ENCODE data around the gene HSF2. TPM values are rescaled to one million over a fixed set of nuclear protein-coding genes. Genes with fewer than 3 reads are reported as not detected.

Gene HSF2
- total RNA-seq, 2 donors from 2014 or later: 14.3 to 18.9 TPM

- no peak for ATAC-seq
- Mint-ChIP-seq H3K9me3 (peaks cover 3% of the 10 kb centered on the region), H3K27ac (no peak overlapping the region), H3K4me3 (no peak overlapping the region), H3K36me3 (peaks cover 36% of the 10 kb centered on the region), H3K27me3 (no peaks in the 10 kb centered on the region), H3K4me1 (ENCODE audit: low read depth in 2 of 2) (peaks cover 29 to 53% of the 10 kb centered on the region in 2 donors)
- DNase-seq (ENCODE audit: low spot score): no peak
Measured at GRCh38 chr6:122407712-122408111, 8.3 kb downstream of the HSF2 start.

- Mint-ChIP-seq H3K36me3 (peaks cover 36% of the 10 kb centered on the region), H3K27me3 (no peaks in the 10 kb centered on the region), H3K9me3 (peaks cover 3% of the 10 kb centered on the region), H3K27ac (peak overlapping the region; percentile 34 to 89), H3K4me3 (peak overlapping the region; percentile 51), H3K4me1 (ENCODE audit: low read depth in 2 of 2) (peaks cover 29 to 53% of the 10 kb centered on the region in 2 donors)
- ATAC-seq: no peak
- DNase-seq (ENCODE audit: low spot score): no peak
Measured at GRCh38 chr6:122408240-122408639, 8.8 kb downstream of the HSF2 start.

- Mint-ChIP-seq H3K27me3 (no peaks in the 10 kb centered on the region), H3K4me3 (peak overlapping the region; percentile 51), H3K36me3 (peaks cover 39% of the 10 kb centered on the region), H3K9me3 (peaks cover 3% of the 10 kb centered on the region), H3K4me1 (ENCODE audit: low read depth in 2 of 2) (peaks cover 28 to 50% of the 10 kb centered on the region in 2 donors), H3K27ac (peak overlapping the region; percentile 34 to 89)
- DNase-seq (ENCODE audit: low spot score) (no peak), ATAC-seq (no peak)
Measured at GRCh38 chr6:122408702-122409458, 9.4 kb downstream of the HSF2 start.

- H3K4me3 Mint-ChIP-seq: no peak overlapping the region
- peaks cover 15 to 32% of the 10 kb centered on the region in 2 donors for H3K4me1 Mint-ChIP-seq (ENCODE audit: low read depth in 2 of 2)
- H3K36me3 Mint-ChIP-seq: peaks cover 32% of the 10 kb centered on the region
- H3K27ac Mint-ChIP-seq: no peak overlapping the region
- DNase-seq (ENCODE audit: low spot score) (no peak), ATAC-seq (no peak)
- H3K27me3 Mint-ChIP-seq: no peaks in the 10 kb centered on the region
- peaks cover 3% of the 10 kb centered on the region for H3K9me3 Mint-ChIP-seq
Measured at GRCh38 chr6:122412001-122412400, 12.5 kb downstream of the HSF2 start.

- H3K27me3 Mint-ChIP-seq: no peaks in the 10 kb centered on the region
- DNase-seq (ENCODE audit: low spot score) (no peak), ATAC-seq (no peak)
- no peaks in the 10 kb centered on the region for H3K4me1 Mint-ChIP-seq (ENCODE audit: low read depth in 2 of 2)
- H3K4me3 Mint-ChIP-seq: no peak overlapping the region
- no peak overlapping the region for H3K27ac Mint-ChIP-seq
- peaks cover 19% of the 10 kb centered on the region for H3K36me3 Mint-ChIP-seq
- H3K9me3 Mint-ChIP-seq: no peaks in the 10 kb centered on the region
Measured at GRCh38 chr6:122416825-122417224, 17.4 kb downstream of the HSF2 start.

- H3K9me3 Mint-ChIP-seq: no peaks in the 10 kb centered on the region
- ATAC-seq (no peak), DNase-seq (ENCODE audit: low spot score) (no peak)
- H3K4me3 Mint-ChIP-seq: no peak overlapping the region
- H3K27me3 Mint-ChIP-seq: no peaks in the 10 kb centered on the region
- no peak overlapping the region for H3K27ac Mint-ChIP-seq
- H3K36me3 Mint-ChIP-seq: peaks cover 27% of the 10 kb centered on the region
- H3K4me1 Mint-ChIP-seq (ENCODE audit: low read depth in 2 of 2): peaks cover 17 to 32% of the 10 kb centered on the region in 2 donors
Measured at GRCh38 chr6:122422003-122422402, 22.6 kb downstream of the HSF2 start.

- Mint-ChIP-seq H3K9me3 (no peaks in the 10 kb centered on the region), H3K27me3 (no peaks in the 10 kb centered on the region), H3K27ac (peak overlapping the region in 1 of 2 donors; percentile 30), H3K4me3 (peak overlapping the region; percentile 36), H3K36me3 (peaks cover 31% of the 10 kb centered on the region), H3K4me1 (ENCODE audit: low read depth in 2 of 2) (peaks cover 21 to 36% of the 10 kb centered on the region in 2 donors)
- no peak for DNase-seq (ENCODE audit: low spot score)
- ATAC-seq: peak; percentile 77 to 83
Measured at GRCh38 chr6:122422614-122423267, 23.3 kb downstream of the HSF2 start.

GRCh38 chr6:122423734-122424133, 24.3 kb downstream of the HSF2 start:
- peaks cover 21 to 36% of the 10 kb centered on the region in 2 donors for H3K4me1 Mint-ChIP-seq (ENCODE audit: low read depth in 2 of 2)
- peaks cover 31% of the 10 kb centered on the region for H3K36me3 Mint-ChIP-seq
- no peaks in the 10 kb centered on the region for H3K27me3 Mint-ChIP-seq
- DNase-seq (ENCODE audit: low spot score): no peak
- H3K4me3 Mint-ChIP-seq: no peak overlapping the region
- no peaks in the 10 kb centered on the region for H3K9me3 Mint-ChIP-seq
- H3K27ac Mint-ChIP-seq: peak overlapping the region; percentile 1 to 26
- no peak for ATAC-seq

GRCh38 chr6:122426597-122426996, 27.1 kb downstream of the HSF2 start:
- Mint-ChIP-seq H3K36me3 (peaks cover 38% of the 10 kb centered on the region), H3K4me1 (ENCODE audit: low read depth in 2 of 2) (peaks cover 21 to 36% of the 10 kb centered on the region in 2 donors), H3K9me3 (no peaks in the 10 kb centered on the region), H3K27me3 (no peaks in the 10 kb centered on the region), H3K27ac (peak overlapping the region; percentile 63 to 79), H3K4me3 (peak overlapping the region; percentile 50)
- ATAC-seq: peak; percentile 79 to 83
- DNase-seq (ENCODE audit: low spot score): no peak

GRCh38 chr6:122428781-122429180, 29.3 kb downstream of the HSF2 start:
- DNase-seq (ENCODE audit: low spot score) (no peak), ATAC-seq (no peak)
- Mint-ChIP-seq H3K27me3 (no peaks in the 10 kb centered on the region), H3K27ac (no peak overlapping the region), H3K9me3 (no peaks in the 10 kb centered on the region), H3K36me3 (peaks cover 45% of the 10 kb centered on the region), H3K4me1 (ENCODE audit: low read depth in 2 of 2) (peaks cover 24 to 44% of the 10 kb centered on the region in 2 donors), H3K4me3 (no peak overlapping the region)

- H3K27me3 Mint-ChIP-seq: no peaks in the 10 kb centered on the region
Measured at GRCh38 chr6:122429323-122429722, 29.9 kb downstream of the HSF2 start.

GRCh38 chr6:122431780-122432179, 32.3 kb downstream of the HSF2 start:
- Mint-ChIP-seq H3K27ac (no peak overlapping the region), H3K4me3 (no peak overlapping the region), H3K4me1 (ENCODE audit: low read depth in 2 of 2) (peaks cover 9 to 34% of the 10 kb centered on the region in 2 donors), H3K36me3 (peaks cover 34% of the 10 kb centered on the region), H3K9me3 (no peaks in the 10 kb centered on the region), H3K27me3 (no peaks in the 10 kb centered on the region)
- ATAC-seq (no peak), DNase-seq (ENCODE audit: low spot score) (no peak)

More at GRCh38 chr6:122429323-122429722, 29.9 kb downstream of the HSF2 start:
- Mint-ChIP-seq H3K36me3 (peaks cover 43% of the 10 kb centered on the region), H3K4me1 (ENCODE audit: low read depth in 2 of 2) (peaks cover 21 to 42% of the 10 kb centered on the region in 2 donors), H3K4me3 (no peak overlapping the region), H3K27ac (no peak overlapping the region), H3K9me3 (no peaks in the 10 kb centered on the region)
- no peak for ATAC-seq
- no peak for DNase-seq (ENCODE audit: low spot score)

- H3K4me1 Mint-ChIP-seq (ENCODE audit: low read depth in 2 of 2): peaks cover 3 to 34% of the 10 kb centered on the region in 2 donors
- DNase-seq (ENCODE audit: low spot score): no peak
- peak in 1 of 2 donors; percentile 84 for ATAC-seq
- peak overlapping the region; percentile 63 for H3K4me3 Mint-ChIP-seq
- no peaks in the 10 kb centered on the region for H3K27me3 Mint-ChIP-seq
- H3K9me3 Mint-ChIP-seq: no peaks in the 10 kb centered on the region
- peak overlapping the region in 1 of 2 donors; percentile 71 for H3K27ac Mint-ChIP-seq
- H3K36me3 Mint-ChIP-seq: peaks cover 39% of the 10 kb centered on the region
Measured at GRCh38 chr6:122432816-122433215, 33.4 kb downstream of the HSF2 start.

- no peaks in the 10 kb centered on the region for H3K27me3 Mint-ChIP-seq
- no peak overlapping the region for H3K4me3 Mint-ChIP-seq
- no peak for DNase-seq (ENCODE audit: low spot score)
- H3K9me3 Mint-ChIP-seq: peaks cover 4% of the 10 kb centered on the region
- H3K4me1 Mint-ChIP-seq (ENCODE audit: low read depth in 2 of 2): peaks cover 4 to 30% of the 10 kb centered on the region in 2 donors
- peaks cover 53% of the 10 kb centered on the region for H3K36me3 Mint-ChIP-seq
- no peak overlapping the region for H3K27ac Mint-ChIP-seq
- no peak for ATAC-seq
Measured at GRCh38 chr6:122438975-122439374, 39.5 kb downstream of the HSF2 start.

Measured in natural killer cell treated with Interleukin-12 subunit alpha and Interleukin-12 subunit beta and Interleukin-15 and Interleukin-18, amount 100 ng/mL, for 72 hours (primary cell).